GM12873 (cell line): ENCODE data around the gene MACROH2A1.

Source experiments
- TF ChIP-seq, protein P1 (sequence below): IDR thresholded peaks from 2 replicates; pipeline ENCODE4 v1.5.1; 2012; ENCODE audit warnings: low read depth, mild to moderate bottlenecking, moderate library complexity, low read length, control low read depth; ENCODE audit not compliant: insufficient read depth; ENCODE audit errors: missing control alignments

The MACROH2A1 gene

DNA sequence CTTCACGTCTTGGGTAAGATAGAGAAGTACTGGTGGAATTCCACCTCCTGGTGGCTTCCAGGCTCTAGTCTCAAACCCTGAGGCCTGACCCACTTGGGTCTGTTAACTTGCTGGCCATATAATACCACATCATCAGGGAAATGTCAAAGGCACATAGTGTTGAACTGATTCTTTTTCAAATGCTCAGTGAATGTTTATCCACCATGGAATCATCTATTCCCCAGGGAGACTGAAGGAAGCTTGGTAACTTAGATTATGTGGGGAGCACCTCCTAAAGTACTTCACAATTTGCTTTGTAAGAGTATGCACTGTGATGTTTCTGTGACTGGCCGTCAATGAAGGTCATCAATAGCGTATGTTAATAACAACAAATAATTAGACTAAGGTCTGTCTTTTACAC is 16.1 kb downstream of the MACROH2A1 start:
- TF ChIP-seq, protein P1, sequence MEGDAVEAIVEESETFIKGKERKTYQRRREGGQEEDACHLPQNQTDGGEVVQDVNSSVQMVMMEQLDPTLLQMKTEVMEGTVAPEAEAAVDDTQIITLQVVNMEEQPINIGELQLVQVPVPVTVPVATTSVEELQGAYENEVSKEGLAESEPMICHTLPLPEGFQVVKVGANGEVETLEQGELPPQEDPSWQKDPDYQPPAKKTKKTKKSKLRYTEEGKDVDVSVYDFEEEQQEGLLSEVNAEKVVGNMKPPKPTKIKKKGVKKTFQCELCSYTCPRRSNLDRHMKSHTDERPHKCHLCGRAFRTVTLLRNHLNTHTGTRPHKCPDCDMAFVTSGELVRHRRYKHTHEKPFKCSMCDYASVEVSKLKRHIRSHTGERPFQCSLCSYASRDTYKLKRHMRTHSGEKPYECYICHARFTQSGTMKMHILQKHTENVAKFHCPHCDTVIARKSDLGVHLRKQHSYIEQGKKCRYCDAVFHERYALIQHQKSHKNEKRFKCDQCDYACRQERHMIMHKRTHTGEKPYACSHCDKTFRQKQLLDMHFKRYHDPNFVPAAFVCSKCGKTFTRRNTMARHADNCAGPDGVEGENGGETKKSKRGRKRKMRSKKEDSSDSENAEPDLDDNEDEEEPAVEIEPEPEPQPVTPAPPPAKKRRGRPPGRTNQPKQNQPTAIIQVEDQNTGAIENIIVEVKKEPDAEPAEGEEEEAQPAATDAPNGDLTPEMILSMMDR = no peak

DNA sequence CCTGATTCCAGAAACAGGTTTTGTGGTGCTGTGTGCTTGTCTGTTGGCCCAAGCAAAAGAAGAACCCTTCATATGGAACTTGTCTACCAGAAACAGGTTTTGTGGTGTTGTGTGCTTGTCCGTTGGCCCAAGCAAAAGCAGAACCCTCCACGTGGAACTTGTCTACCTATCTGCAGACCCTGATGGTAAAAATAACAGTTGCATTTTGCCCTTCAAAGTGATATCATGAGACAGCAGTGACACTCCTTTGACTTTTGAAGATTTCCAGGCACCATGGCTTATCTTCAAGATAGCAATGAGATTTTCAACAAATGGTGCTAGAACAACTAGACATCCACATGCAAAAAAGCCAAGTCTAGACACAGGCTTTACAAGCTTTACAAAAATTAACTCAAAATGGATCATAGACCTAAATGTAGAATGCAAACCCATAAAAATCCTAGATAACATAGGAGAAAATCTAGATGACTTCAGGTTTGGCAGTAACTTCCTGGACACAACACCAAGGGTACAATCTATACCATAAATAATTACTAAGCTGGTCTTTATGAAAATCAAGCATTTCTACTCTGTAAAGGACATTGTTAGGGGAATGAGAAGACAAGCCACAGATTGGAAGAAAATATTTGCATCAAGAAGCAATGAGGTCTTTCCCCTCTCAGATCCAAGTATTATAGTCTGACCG is 16.8 kb downstream of the MACROH2A1 start:
- TF ChIP-seq, protein P1 = no peak

DNA sequence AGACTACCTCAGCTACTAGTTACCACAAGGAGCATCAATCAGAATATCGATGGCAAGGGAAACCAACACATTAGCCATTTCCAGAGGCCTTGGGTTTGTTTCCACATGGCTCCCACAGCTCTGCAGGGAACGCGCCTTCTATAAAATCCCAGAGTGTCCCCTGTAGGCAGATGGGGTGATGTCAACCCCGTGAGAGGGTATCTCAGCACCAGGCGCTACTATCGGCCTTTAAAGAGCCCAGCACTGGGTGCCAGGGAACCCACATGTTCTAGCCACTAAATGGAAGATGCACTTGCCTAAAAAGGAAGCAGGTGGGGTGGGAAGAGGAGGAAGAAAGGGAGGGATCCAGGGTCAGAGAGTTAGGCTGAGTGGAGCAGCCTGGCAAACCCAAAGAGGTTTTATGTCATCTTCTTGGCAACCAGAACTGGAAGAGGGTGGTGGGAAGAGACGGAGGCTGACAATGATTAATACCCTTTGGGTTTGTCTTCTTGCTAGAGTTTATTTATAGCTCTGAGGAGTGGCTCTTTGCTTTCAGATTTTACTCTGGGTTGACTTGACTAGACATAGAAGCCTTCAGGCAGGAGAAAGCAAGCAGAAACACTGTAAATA is 19.9 kb downstream of the MACROH2A1 start:
- TF ChIP-seq, protein P1 = no peak

DNA sequence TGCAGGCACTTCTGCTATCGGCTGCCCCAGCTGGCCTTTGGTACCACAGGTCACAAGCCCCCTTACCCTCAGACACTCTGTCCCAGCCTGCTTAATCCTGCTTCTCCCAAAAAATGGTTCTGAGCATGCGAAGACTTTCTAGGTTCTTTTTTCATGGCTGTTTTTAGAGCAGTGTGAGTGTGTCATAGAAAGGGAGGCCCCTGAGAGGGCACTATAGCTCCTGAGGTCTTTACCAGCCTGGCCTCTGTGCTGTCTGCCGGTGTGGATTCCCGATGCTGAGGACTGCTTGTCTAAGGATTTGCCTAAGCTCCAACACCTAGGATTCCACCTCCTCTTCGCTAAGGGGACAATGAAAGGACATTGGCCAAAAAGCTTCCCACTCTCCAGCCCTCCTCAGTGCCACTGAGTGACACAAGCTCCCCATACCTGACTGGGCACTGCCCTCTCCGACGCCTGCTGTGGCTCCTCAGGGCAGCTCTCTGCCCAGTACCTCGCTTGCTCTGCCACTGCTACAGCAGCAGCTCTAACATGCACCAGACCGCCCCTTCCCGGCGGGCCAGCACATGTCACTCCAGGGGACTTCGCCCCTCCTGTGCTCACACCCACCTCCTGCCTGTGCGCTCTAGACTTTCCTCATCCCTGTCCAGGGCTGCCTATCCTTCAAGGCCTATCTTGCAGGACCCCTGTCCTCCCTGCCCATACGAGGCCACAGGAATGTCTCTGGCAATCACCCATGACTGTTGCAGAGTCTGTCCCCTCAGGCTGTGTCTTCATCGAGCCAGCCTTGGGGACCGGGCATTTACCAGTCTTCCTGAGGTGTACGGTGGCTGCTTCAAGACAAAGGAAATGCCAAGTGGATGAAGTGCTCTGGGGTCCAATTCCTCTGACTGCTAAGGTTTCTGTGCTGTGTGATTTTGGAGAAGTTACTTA is 21.0 kb downstream of the MACROH2A1 start:
- TF ChIP-seq, protein P1 = no peak

DNA sequence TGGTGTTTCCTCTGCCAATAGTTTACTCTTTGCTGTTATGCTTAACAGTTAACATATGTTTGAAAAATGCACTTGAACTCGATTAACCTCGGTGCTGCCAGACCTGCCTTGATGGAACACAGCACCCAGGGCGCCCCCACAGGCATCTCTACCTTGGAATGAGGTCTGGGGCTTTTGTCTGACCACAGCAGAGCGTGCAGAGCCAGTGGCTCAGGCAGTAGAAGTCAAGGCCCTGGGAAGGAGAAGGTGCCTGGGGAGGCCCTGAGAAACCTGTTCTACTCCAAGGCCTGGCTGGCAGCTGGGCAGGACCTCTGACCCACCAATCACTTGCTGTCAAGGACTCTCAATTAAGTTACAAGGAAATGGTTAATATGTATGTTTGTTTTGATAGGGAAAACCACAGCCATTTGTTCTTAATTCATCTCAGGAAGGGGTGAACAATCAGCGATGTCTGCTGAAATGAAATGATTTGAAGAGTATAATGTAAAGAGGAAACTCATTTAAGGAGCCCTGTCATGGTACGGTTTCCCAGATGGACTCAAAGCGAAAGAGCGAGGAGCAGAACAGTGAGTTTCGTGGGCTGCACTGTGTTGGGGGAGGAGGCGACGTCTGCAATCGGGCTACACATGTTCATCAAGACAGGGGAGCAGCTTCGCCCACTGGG is 21.9 kb downstream of the MACROH2A1 start:
- TF ChIP-seq, protein P1 = no peak

DNA sequence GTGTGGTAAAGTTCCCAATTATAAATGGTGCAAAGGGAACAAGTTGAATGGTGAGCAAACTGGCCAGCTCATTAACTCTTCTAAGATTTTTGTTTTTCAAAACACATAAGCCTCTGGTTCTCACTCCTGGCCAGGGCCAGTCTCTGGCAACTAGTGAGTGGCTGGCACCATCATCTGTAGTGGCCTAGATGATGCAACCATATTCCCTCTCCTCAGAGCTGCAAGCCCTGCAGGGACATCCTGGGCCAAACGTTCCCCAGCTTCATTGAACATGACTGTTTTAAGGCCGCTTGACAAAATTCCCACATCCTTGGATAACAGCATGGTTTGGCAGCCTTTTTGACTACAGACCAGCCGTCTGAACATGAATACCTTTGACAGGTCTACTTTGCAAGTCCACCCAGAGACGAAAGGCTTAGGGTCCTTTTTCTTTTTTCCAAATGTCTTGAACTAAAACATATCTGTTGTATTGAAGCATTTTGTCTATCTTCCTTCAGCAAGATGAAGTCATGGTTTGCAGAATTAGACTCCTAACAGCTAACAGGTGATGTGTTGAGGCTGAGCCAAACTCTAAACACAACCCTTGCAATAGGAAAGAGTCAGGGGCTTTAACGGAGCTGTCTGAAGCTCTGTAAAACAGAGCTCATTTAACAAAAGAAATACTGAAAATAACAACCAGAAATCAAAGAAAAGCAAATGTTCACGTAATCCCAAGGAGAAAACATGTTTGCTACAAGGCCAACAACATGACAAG is 23.8 kb downstream of the MACROH2A1 start:
- TF ChIP-seq, protein P1 = no peak
